ENCODE results near the gene CCDC92B. TPM values are rescaled to one million over a fixed set of nuclear protein-coding genes. Genes with fewer than 3 reads are reported as not detected.

The CCDC92B gene
- total RNA-seq, 1 experiment from 2014 or later, result 0.09 TPM

DNA sequence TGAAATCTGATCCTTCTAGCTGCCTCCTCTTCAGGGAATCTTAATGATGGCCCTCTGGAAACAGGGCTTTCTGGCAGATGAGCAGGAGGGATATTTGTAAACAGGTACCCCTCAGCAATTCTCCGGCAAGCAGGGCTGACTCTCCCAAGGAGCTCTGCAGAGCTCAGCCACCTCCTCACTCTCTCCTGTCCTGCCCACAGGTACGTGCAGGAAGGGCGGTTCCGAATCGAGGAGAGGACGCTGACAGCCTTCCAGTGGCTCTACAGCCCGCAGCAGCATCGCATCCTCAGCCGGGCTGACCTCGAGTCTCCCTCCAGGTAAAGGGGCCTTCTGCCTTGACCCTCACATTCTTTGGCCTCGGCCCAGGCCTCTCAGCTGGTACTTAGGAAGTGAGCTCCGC lies 20.7 kb upstream of the CCDC92B start:
- Histone ChIP-seq H3K27ac (ENCODE audit: low read depth, low read length, poor library complexity, severe bottlenecking) (no peak overlapping the region), H3K27me3 (replicated peaks; ENCODE audit: insufficient read depth, low read depth, low read length, poor library complexity) (peaks cover 35% of the 10 kb centered on the region), H3K36me3 (ENCODE audit: insufficient read depth, low read length, poor library complexity, severe bottlenecking) (no peaks in the 10 kb centered on the region), H3K9me3 (ENCODE audit: low read depth, low read length, poor library complexity, severe bottlenecking) (no peaks in the 10 kb centered on the region), H3K4me1 (ENCODE audit: insufficient read depth, low read length, poor library complexity, severe bottlenecking) (no peaks in the 10 kb centered on the region), H3K4me3 (ENCODE audit: low read depth, low read length, poor library complexity, severe bottlenecking) (no peak overlapping the region)
- intact Hi-C loops (cut with micrococcal nuclease; ENCODE audit: unreplicated experiment), result no loop called here
- CTCF ChIA-PET, result interaction anchor here (0.6 kb wide), 2 partner anchors 719 to 868 kb away, joined by 4 to 5 read pairs; no protein-coding TSS in a partner anchor
- no peak for DNase-seq (ENCODE audit: low spot score)
- POLR2A ChIA-PET (ENCODE audit: low non-redundant PET), result no interaction called here
- no TSS peak for BruUV-seq (replicated peaks)
- TF ChIP-seq EZH2 (IDR thresholded peaks at IDR 0.05; ENCODE audit: borderline replicate concordance, low read depth, low read length, poor library complexity, severe bottlenecking), result no peak
- TF ChIP-seq, protein P1, sequence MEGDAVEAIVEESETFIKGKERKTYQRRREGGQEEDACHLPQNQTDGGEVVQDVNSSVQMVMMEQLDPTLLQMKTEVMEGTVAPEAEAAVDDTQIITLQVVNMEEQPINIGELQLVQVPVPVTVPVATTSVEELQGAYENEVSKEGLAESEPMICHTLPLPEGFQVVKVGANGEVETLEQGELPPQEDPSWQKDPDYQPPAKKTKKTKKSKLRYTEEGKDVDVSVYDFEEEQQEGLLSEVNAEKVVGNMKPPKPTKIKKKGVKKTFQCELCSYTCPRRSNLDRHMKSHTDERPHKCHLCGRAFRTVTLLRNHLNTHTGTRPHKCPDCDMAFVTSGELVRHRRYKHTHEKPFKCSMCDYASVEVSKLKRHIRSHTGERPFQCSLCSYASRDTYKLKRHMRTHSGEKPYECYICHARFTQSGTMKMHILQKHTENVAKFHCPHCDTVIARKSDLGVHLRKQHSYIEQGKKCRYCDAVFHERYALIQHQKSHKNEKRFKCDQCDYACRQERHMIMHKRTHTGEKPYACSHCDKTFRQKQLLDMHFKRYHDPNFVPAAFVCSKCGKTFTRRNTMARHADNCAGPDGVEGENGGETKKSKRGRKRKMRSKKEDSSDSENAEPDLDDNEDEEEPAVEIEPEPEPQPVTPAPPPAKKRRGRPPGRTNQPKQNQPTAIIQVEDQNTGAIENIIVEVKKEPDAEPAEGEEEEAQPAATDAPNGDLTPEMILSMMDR (conservative IDR thresholded peaks at IDR 0.05; ENCODE audit: low read depth, low read length), result no peak

DNA sequence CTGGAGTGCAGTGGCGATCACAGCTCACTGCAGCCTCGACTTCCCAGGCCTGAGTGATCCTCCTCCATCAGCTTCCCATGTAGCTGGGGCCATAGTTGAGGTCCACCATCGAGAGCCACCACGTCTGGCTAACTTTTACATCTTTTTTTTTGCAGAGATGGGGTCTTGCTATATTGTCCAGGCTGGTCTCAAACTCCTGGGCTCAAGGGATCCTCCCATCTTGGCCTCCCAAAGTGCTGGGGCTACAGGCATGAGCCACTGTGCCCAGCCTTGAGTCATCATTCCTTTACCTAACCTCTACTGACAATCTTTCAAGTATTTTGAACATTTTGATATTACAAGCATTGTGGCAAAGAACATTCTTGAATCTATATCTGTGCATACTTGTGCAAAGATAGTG lies 9.4 kb upstream of the CCDC92B start:
- no TSS peak for BruUV-seq (replicated peaks)
- intact Hi-C loops (cut with micrococcal nuclease; ENCODE audit: unreplicated experiment), result no loop called here
- TF ChIP-seq, protein P1 (conservative IDR thresholded peaks at IDR 0.05; ENCODE audit: low read depth, low read length), result no peak
- TF ChIP-seq EZH2 (IDR thresholded peaks at IDR 0.05; ENCODE audit: borderline replicate concordance, low read depth, low read length, poor library complexity, severe bottlenecking), result no peak
- H3K27me3 ChIP-seq (replicated peaks; ENCODE audit: insufficient read depth, low read depth, low read length, poor library complexity), result peaks cover 51% of the 10 kb centered on the region
- POLR2A ChIA-PET (ENCODE audit: low non-redundant PET), result no interaction called here
- no peaks in the 10 kb centered on the region for H3K36me3 ChIP-seq (ENCODE audit: insufficient read depth, low read length, poor library complexity, severe bottlenecking)
- H3K27ac ChIP-seq (ENCODE audit: low read depth, low read length, poor library complexity, severe bottlenecking), result no peak overlapping the region
- no peaks in the 10 kb centered on the region for H3K4me1 ChIP-seq (ENCODE audit: insufficient read depth, low read length, poor library complexity, severe bottlenecking)
- H3K9me3 ChIP-seq (ENCODE audit: low read depth, low read length, poor library complexity, severe bottlenecking), result no peaks in the 10 kb centered on the region
- CTCF ChIA-PET, result no interaction called here
- H3K4me3 ChIP-seq (ENCODE audit: low read depth, low read length, poor library complexity, severe bottlenecking), result no peak overlapping the region
- DNase-seq (ENCODE audit: low spot score), result no peak

DNA sequence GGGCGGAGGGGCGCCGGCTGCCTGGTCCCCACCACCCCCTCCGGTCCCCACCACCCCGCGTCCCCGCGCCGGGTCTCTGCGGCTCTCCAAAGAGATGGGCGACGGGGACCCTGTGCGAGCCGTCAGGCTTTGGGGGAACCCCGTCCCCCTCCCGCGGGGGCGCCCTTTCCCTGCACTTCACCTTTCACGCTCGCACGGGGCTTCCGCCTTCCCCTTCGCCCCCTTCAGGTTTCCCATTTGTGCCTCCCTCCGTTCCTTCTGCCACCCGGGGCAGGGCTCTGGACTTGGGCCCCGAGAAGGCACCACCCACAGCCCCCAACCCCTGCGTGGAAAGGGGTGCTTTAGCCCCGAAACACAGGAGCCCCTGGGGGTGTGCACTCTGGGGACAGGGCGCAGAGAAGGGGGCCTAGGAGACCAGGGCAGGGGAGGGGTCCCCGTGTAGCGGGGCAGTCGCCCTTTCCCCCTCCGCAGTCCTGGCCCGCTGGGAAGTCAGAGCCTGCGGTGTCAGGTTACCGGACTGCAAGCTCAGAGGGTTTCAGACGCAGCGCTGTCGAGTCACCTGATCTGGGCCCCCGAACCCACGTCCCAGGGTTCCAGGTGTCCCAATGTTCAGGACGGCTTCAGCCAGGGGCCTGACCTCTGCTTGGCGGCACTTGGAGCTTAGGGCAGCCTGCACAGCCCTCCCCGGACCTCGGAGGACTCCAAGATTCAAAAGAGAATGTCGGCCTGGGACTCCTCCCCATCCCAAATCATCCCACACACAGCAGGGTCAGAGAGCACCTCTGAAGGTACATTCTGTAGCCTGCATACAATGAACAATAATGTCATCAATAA lies 6.7 kb upstream of the CCDC92B start:
- Histone ChIP-seq H3K27me3 (replicated peaks; ENCODE audit: insufficient read depth, low read depth, low read length, poor library complexity) (peaks cover 54% of the 10 kb centered on the region), H3K9me3 (ENCODE audit: low read depth, low read length, poor library complexity, severe bottlenecking) (no peaks in the 10 kb centered on the region), H3K36me3 (ENCODE audit: insufficient read depth, low read length, poor library complexity, severe bottlenecking) (no peaks in the 10 kb centered on the region), H3K4me1 (ENCODE audit: insufficient read depth, low read length, poor library complexity, severe bottlenecking) (no peaks in the 10 kb centered on the region), H3K4me3 (ENCODE audit: low read depth, low read length, poor library complexity, severe bottlenecking) (no peak overlapping the region), H3K27ac (ENCODE audit: low read depth, low read length, poor library complexity, severe bottlenecking) (no peak overlapping the region)
- BruUV-seq (replicated peaks), result no TSS peak
- TF ChIP-seq, protein P1 (conservative IDR thresholded peaks at IDR 0.05; ENCODE audit: low read depth, low read length), result no peak
- TF ChIP-seq EZH2 (IDR thresholded peaks at IDR 0.05; ENCODE audit: borderline replicate concordance, low read depth, low read length, poor library complexity, severe bottlenecking), result peak; percentile 98
- DNase-seq (ENCODE audit: low spot score), result no peak
- ChIA-PET POLR2A (ENCODE audit: low non-redundant PET) (no interaction called here), CTCF (interaction anchor here (0.6 kb wide), 1 partner anchor 287 kb away, joined by 3 read pairs; no protein-coding TSS in a partner anchor)
- intact Hi-C loops (cut with micrococcal nuclease; ENCODE audit: unreplicated experiment), result no loop called here
